AG08396 (cell line): ENCODE measurements around the gene CLCN7.
A peak's percentile ranks its signal among the peaks of the same experiment; 100 is the strongest.
"Not testable (repeated sequence)": the region's sequence is repeated elsewhere in the genome, so short reads cannot be mapped to it uniquely, and the experiment has no call there.

Experiments used
- DNase-seq: peaks from one replicate; pipeline ENCODE4 v3.0.0; 2012; ENCODE audit warnings: low spot score, mixed read lengths

The CLCN7 gene

GRCh38 chr16:1487395-1488053, 12.7 kb upstream of the CLCN7 start:
- no peak for DNase-seq

GRCh38 chr16:1486551-1487390, 11.9 kb upstream of the CLCN7 start:
- DNase-seq = no peak

GRCh38 chr16:1485847-1486496, 11.1 kb upstream of the CLCN7 start:
- no peak for DNase-seq

- DNase-seq = no peak
These were observed 7.3 kb upstream of the CLCN7 start for GRCh38 chr16:1481906-1482835.

- not testable (repeated sequence) for DNase-seq
These were observed 4.1 kb upstream of the CLCN7 start for GRCh38 chr16:1478937-1479336.

- DNase-seq = no peak
These were observed 2.2 kb upstream of the CLCN7 start for GRCh38 chr16:1477033-1477432.

GRCh38 chr16:1475552-1476114, 805 bp upstream of the CLCN7 start:
- no peak for DNase-seq

- peak; percentile 54 for DNase-seq
These were observed 589 bp downstream of the CLCN7 start for GRCh38 chr16:1474082-1474795.

GRCh38 chr16:1472974-1473373, 1.9 kb downstream of the CLCN7 start:
- no peak for DNase-seq

- no peak for DNase-seq
These were observed 3.1 kb downstream of the CLCN7 start for GRCh38 chr16:1471569-1472194.

GRCh38 chr16:1470481-1471251, 4.2 kb downstream of the CLCN7 start:
- peak; percentile 65 for DNase-seq

GRCh38 chr16:1469693-1470201, 5.1 kb downstream of the CLCN7 start:
- DNase-seq = no peak

GRCh38 chr16:1469141-1469540, 5.7 kb downstream of the CLCN7 start:
- not testable (repeated sequence) for DNase-seq

GRCh38 chr16:1468426-1468810, 6.4 kb downstream of the CLCN7 start:
- no peak for DNase-seq

- DNase-seq = no peak
These were observed 7.8 kb downstream of the CLCN7 start for GRCh38 chr16:1466968-1467521.

- no peak for DNase-seq
These were observed 8.8 kb downstream of the CLCN7 start for GRCh38 chr16:1466054-1466453.

GRCh38 chr16:1465567-1465915, 9.3 kb downstream of the CLCN7 start:
- DNase-seq = no peak

- DNase-seq = no peak
These were observed 9.8 kb downstream of the CLCN7 start for GRCh38 chr16:1464894-1465566.
